ENCODE measurements around the gene DDX54. TPM values are rescaled to one million over a fixed set of nuclear protein-coding genes. Genes with fewer than 3 reads are reported as not detected.

Gene DDX54
- 120 to 151 TPM (median 123 TPM) in 3 replicates for total RNA-seq (2021)
- percentile 67 among the genes with signal in this experiment for Bru-seq, nascent RNA
- long read RNA-seq, experiment 1, full-length matches to known transcripts = 382 of 474 reads
- long read RNA-seq, experiment 1, partial matches to known transcripts = 53 of 474 reads
- long read RNA-seq, experiment 1, other reads (novel, unspliced or antisense) = 39 of 474 reads
- long read RNA-seq, experiment 2, full-length matches to known transcripts = 24 of 149 reads
- long read RNA-seq, experiment 2, partial matches to known transcripts = 84 of 149 reads
- long read RNA-seq, experiment 2, other reads (novel, unspliced or antisense) = 41 of 149 reads
- long read RNA-seq, experiment 3, full-length matches to known transcripts = 13 of 49 reads
- long read RNA-seq, experiment 3, partial matches to known transcripts = 33 of 49 reads
- long read RNA-seq, experiment 3, other reads (novel, unspliced or antisense) = 3 of 49 reads

- H3K4me1 Mint-ChIP-seq = peaks cover 14% of the 10 kb centered on the region
- peak within 1 kb of the TSS; percentile 88 for H3K4me3 Mint-ChIP-seq
- H3K27ac Mint-ChIP-seq = peak within 1 kb of the TSS; percentile 76
- POLR2A ChIA-PET = interaction anchor here (1.6 kb wide), 1 partner anchor 60 kb away, joined by 5 read pairs; no protein-coding TSS in a partner anchor
- ATAC-seq (peak; percentile 87), DNase-seq (ENCODE audit: low spot score) (peak; percentile 86)
- H3K27me3 Mint-ChIP-seq (ENCODE audit: low read depth) = no peaks in the 10 kb centered on the region
- CTCF ChIA-PET = interaction anchor here (0.5 to 4.3 kb wide), 10 partner anchors 10 to 240 kb away, joined by 3 to 21 read pairs (median 5); partner anchors contain the start of genes CFAP73 and RASAL1
- H3K36me3 Mint-ChIP-seq = peaks cover 29% of the 10 kb centered on the region
- no peaks in the 10 kb centered on the region for H3K9me3 Mint-ChIP-seq
- TF ChIP-seq ZNF423 (CRISPR knock-in tag; IDR thresholded peaks at IDR 0.05) = no peak
- TF ChIP-seq MAX (CRISPR knock-in tag; IDR thresholded peaks at IDR 0.05) = peak; percentile 96
- TF ChIP-seq NFYB (CRISPR knock-in tag; conservative IDR thresholded peaks at IDR 0.05; ENCODE audit: low read depth) = no peak
- no peak for TF ChIP-seq ZNF671 (CRISPR knock-in tag; IDR thresholded peaks at IDR 0.05)
- no peak for TF ChIP-seq TEAD4 (CRISPR knock-in tag; IDR thresholded peaks at IDR 0.05)
- peak; percentile 77; the same call in 1 of the 2 replicates for TF ChIP-seq JUN (CRISPR knock-in tag; IDR thresholded peaks at IDR 0.05)
- peak; percentile 98 for TF ChIP-seq USF1 (CRISPR knock-in tag; IDR thresholded peaks at IDR 0.05)
- TF ChIP-seq RELA (CRISPR knock-in tag; IDR thresholded peaks at IDR 0.05; ENCODE audit: borderline replicate concordance) = peak; percentile 88; the same call in 1 of the 2 replicates
- TF ChIP-seq ESRRA (CRISPR knock-in tag; IDR thresholded peaks at IDR 0.05; ENCODE audit: borderline replicate concordance) = peak; percentile 67; the same call in 1 of the 2 replicates
- no peak for TF ChIP-seq GRHL2 (CRISPR knock-in tag; IDR thresholded peaks at IDR 0.05; ENCODE audit: insufficient replicate concordance, severe bottlenecking)
- TF ChIP-seq HMGXB4 (CRISPR knock-in tag; IDR thresholded peaks at IDR 0.05) = peak; percentile 83
- 0 out of 2 replicates have a peak, but pooled peaks have one; percentile 17 for TF ChIP-seq ZNF281 (CRISPR knock-in tag; IDR thresholded peaks at IDR 0.05)
- TF ChIP-seq ATF6 (CRISPR knock-in tag; IDR thresholded peaks at IDR 0.05) = no peak
- TF ChIP-seq GABPB1 (CRISPR knock-in tag; IDR thresholded peaks at IDR 0.05) = no peak; the same call in none of the 2 replicates
- no peak for TF ChIP-seq STAT6 (CRISPR knock-in tag; conservative IDR thresholded peaks at IDR 0.05; ENCODE audit: low read depth)
- no peak for TF ChIP-seq NR3C1 (CRISPR knock-in tag; conservative IDR thresholded peaks at IDR 0.05; ENCODE audit: low read depth)
- peak; percentile 98 for TF ChIP-seq USF2 (CRISPR knock-in tag; IDR thresholded peaks at IDR 0.05)
- TF ChIP-seq ATF3 (CRISPR knock-in tag; conservative IDR thresholded peaks at IDR 0.05) = no peak
- TF ChIP-seq ETV6 (CRISPR knock-in tag; IDR thresholded peaks at IDR 0.05) = peak; percentile 82
- TF ChIP-seq ZNF396 (CRISPR knock-in tag; IDR thresholded peaks at IDR 0.05; ENCODE audit: borderline replicate concordance) = no peak
- peak; percentile 72; the same call in 1 of the 2 replicates for TF ChIP-seq PREB (CRISPR knock-in tag; IDR thresholded peaks at IDR 0.05; ENCODE audit: borderline replicate concordance)
Measured at GRCh38 chr12:113185180-113186032, at the start of gene DDX54, which contains the start of gene RITA1. Gene DDX54, minus strand, starts transcription at chr12:113185478. Its CDS starts 27 bp downstream, at chr12:113185451. Gene RITA1, plus strand, starts transcription at chr12:113185721. Its CDS starts 1,026 bp downstream, at chr12:113186747.

Data from WTC11 (cell line).